Body of pancreas (tissue), 4 donors: ENCODE data around the gene PRRC2A.

ENCODE experiments used
- POLR2A ChIP-seq, 3 donors: fragments of 450-650 bp; IDR thresholded peaks; one replicate each; pipeline ENCODE4 v1.6.1; 2016; ENCODE audit warnings: antibody characterized with exemption in 3 of 3, mild to moderate bottlenecking in 2 of 3
- TF ChIP-seq, protein P1 (sequence below), 7 experiments: fragments of 450-650 bp in 4 of 7; fragments of 200-600 bp in 3 of 7; sonication (generic) in 3 of 7; IDR thresholded peaks; one replicate each; pipeline ENCODE4 v1.5.1; 2016 to 2019; ENCODE audit warnings: antibody characterized with exemption in 7 of 7

DNA sequence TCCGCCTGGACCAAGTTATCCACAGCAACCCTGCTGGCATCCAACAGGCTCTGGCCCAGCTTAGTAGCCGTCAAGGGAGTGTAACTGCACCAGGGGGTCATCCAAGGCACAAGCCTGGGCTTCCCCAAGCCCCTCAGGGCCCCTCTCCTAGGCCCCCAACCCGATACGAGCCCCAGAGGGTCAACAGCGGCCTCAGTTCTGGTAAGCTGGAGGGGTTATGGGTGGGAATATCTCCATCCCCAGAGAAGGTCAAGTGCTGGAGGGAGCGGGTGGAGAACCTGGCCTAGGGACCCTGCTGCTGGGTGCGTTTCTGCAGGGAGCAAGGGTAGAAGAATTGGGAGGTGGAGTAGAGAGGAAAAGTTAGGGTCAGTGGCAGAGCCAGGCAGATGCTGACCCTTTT, 12.9 kb downstream of the PRRC2A start:
- no peak for TF ChIP-seq POLR2A (IDR thresholded peaks at IDR 0.05)
- TF ChIP-seq, protein P1, sequence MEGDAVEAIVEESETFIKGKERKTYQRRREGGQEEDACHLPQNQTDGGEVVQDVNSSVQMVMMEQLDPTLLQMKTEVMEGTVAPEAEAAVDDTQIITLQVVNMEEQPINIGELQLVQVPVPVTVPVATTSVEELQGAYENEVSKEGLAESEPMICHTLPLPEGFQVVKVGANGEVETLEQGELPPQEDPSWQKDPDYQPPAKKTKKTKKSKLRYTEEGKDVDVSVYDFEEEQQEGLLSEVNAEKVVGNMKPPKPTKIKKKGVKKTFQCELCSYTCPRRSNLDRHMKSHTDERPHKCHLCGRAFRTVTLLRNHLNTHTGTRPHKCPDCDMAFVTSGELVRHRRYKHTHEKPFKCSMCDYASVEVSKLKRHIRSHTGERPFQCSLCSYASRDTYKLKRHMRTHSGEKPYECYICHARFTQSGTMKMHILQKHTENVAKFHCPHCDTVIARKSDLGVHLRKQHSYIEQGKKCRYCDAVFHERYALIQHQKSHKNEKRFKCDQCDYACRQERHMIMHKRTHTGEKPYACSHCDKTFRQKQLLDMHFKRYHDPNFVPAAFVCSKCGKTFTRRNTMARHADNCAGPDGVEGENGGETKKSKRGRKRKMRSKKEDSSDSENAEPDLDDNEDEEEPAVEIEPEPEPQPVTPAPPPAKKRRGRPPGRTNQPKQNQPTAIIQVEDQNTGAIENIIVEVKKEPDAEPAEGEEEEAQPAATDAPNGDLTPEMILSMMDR (IDR thresholded peaks at IDR 0.05): no peak
